GM12872 (cell line): Measurements from ENCODE around the gene AGAP1.

Experiments
- CTCF ChIP-seq: IDR thresholded peaks from 3 replicates; pipeline ENCODE4 v1.5.1; 2011; ENCODE audit warnings: low read depth, mild to moderate bottlenecking, low read length, moderate library complexity; ENCODE audit not compliant: insufficient read depth

AGAP1 gene

GRCh38 chr2:235709124-235709813, 215.4 kb downstream of the AGAP1 start:
- no peak for TF ChIP-seq CTCF

GRCh38 chr2:235709969-235710879, 216.4 kb downstream of the AGAP1 start:
- no peak for TF ChIP-seq CTCF

GRCh38 chr2:235710933-235711332, 217.1 kb downstream of the AGAP1 start:
- TF ChIP-seq CTCF: no peak

- TF ChIP-seq CTCF: no peak
These were observed 217.7 kb downstream of the AGAP1 start for GRCh38 chr2:235711527-235711926.

- TF ChIP-seq CTCF: no peak
These were observed 218.3 kb downstream of the AGAP1 start for GRCh38 chr2:235712176-235712575.

- TF ChIP-seq CTCF: no peak
These were observed 219.3 kb downstream of the AGAP1 start for GRCh38 chr2:235713189-235713588.

- TF ChIP-seq CTCF: no peak
These were observed 221.8 kb downstream of the AGAP1 start for GRCh38 chr2:235715601-235716000.
